ENCODE results near the gene STK32B.
"Not testable (repeated sequence)": the region's sequence is repeated elsewhere in the genome, so short reads cannot be mapped to it uniquely, and the experiment has no call there.

STK32B gene

GRCh38 chr4:5213087-5213595, 161.9 kb downstream of the STK32B start:
- no peak for DNase-seq

- no peak for DNase-seq
Observed at GRCh38 chr4:5215321-5215720, 164.0 kb downstream of the STK32B start.

GRCh38 chr4:5217421-5217820, 166.1 kb downstream of the STK32B start:
- no peak for DNase-seq

GRCh38 chr4:5218376-5219069, 167.2 kb downstream of the STK32B start:
- DNase-seq, result no peak

- no peak for DNase-seq
Observed at GRCh38 chr4:5220028-5220427, 168.7 kb downstream of the STK32B start.

GRCh38 chr4:5222047-5222446, 170.8 kb downstream of the STK32B start:
- no peak for DNase-seq

GRCh38 chr4:5222951-5223350, 171.7 kb downstream of the STK32B start:
- no peak for DNase-seq

- no peak for DNase-seq
Observed at GRCh38 chr4:5224340-5224739, 173.1 kb downstream of the STK32B start.

GRCh38 chr4:5232549-5232948, 181.3 kb downstream of the STK32B start:
- no peak for DNase-seq

GRCh38 chr4:5237086-5237660, 185.9 kb downstream of the STK32B start:
- DNase-seq, result no peak

- DNase-seq, result no peak
Observed at GRCh38 chr4:5238173-5238572, 186.9 kb downstream of the STK32B start.

- DNase-seq, result not testable (repeated sequence)
Observed at GRCh38 chr4:5247061-5247460, 195.8 kb downstream of the STK32B start.

GRCh38 chr4:5247735-5248134, 196.5 kb downstream of the STK32B start:
- no peak for DNase-seq

GRCh38 chr4:5249727-5250126, 198.4 kb downstream of the STK32B start:
- DNase-seq, result no peak

- DNase-seq, result not testable (repeated sequence)
Observed at GRCh38 chr4:5250536-5250935, 199.3 kb downstream of the STK32B start.

- no peak for DNase-seq
Observed at GRCh38 chr4:5256421-5256820, 205.1 kb downstream of the STK32B start.

- DNase-seq, result no peak
Observed at GRCh38 chr4:5257086-5257485, 205.8 kb downstream of the STK32B start.

GRCh38 chr4:5259471-5259870, 208.2 kb downstream of the STK32B start:
- no peak for DNase-seq

GRCh38 chr4:5260121-5260520, 208.8 kb downstream of the STK32B start:
- DNase-seq, result no peak

GRCh38 chr4:5261866-5262265, 210.6 kb downstream of the STK32B start:
- no peak for DNase-seq

- no peak for DNase-seq
Observed at GRCh38 chr4:5266991-5267390, 215.7 kb downstream of the STK32B start.

GRCh38 chr4:5267408-5267807, 216.1 kb downstream of the STK32B start:
- no peak for DNase-seq

- no peak for DNase-seq
Observed at GRCh38 chr4:5276475-5277075, 225.3 kb downstream of the STK32B start.

GRCh38 chr4:5277079-5277478, 225.8 kb downstream of the STK32B start:
- no peak for DNase-seq

Data from CD4-positive, alpha-beta T cell treated with Interleukin-15 for 1 hour (primary cell).